Stimulated activated CD4-positive, alpha-beta T cell treated with anti-CD3 and anti-CD28 coated beads, Interleukin-1b, Interleukin-23, amount 100 ng/mL, for 24 hours (primary cell): ENCODE data around the gene E2F6.
"Not testable (repeated sequence)": the region's sequence is repeated elsewhere in the genome, so short reads cannot be mapped to it uniquely, and the experiment has no call there.

Experiments
- DNase-seq, 4 experiments: peaks; one replicate each; pipeline ENCODE4 v3.0.0-alpha.2; 2020; ENCODE audit warnings: low read depth in 4 of 4, low spot score in 1 of 4

The E2F6 gene

DNA sequence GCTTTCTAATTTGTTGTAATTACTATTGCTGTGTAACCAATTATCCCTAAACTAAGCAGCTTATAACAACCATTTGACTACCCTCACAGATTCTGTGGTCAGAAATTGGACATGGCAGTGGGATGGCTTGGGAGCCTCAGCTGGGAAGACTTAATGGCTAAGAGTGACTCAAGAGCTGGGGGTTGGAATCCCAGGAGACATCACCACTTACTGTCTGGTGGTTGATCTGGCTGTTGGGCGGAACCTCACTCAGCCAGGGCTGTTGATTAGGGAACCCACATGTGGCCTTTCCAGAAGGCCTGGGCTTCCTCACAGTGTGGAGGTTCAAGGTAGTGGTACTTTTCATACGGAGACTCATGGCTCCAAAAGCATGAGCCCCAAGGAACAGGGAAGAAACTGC, 49.8 kb downstream of the E2F6 start:
- no peak for DNase-seq

DNA sequence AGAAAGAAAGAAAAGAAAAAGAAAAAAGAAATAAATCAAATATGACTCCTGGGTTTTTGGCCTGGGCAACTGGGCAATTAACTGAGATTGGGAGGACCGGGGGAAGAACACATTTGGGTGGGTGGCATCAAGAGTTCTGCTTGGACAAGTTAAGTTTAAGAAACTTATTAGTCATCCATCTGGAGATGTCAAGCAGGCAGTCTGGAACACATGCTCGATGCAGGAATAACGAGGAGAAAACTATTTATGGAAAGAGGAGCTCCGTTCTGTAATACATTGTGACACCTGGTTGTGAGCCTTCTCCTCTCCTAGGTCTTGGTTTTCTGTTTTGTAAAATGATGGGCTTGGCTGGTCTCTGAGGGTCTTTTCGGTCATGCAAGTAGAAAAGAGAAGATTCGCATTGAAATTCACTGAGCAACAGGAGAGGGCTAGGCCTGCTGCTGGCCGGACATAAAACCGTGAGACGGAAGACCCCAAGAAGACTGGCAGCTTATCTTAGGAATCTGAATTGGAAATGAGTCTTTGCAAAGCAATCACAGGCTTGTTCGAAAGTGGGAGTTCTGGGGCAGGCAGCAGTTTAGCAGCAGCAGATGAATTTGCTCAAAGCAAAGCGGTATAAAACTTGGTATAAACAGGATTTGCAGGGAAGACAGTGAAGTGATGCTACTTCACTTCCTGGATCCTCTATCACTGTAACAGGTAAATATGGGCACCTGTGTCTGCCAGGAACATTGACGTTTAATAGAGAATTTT, 51.4 kb downstream of the E2F6 start:
- no peak for DNase-seq

DNA sequence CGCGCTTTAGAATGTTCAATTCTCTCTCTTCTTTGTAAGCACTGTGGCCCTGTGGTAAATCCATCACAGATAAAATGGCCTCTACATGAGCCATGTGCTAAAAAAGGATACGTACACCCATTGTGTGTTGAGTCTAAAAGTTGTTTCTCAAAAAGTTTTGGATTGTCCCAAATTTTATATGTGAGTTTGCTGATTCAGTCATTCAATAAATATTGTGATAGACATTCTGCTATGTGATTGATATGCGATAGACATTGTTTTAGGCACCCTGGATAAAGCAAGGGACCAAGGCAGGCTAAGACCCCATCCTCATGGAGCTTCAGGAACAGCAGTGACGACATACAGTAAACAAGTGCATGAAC, 53.5 kb downstream of the E2F6 start:
- no peak for DNase-seq

DNA sequence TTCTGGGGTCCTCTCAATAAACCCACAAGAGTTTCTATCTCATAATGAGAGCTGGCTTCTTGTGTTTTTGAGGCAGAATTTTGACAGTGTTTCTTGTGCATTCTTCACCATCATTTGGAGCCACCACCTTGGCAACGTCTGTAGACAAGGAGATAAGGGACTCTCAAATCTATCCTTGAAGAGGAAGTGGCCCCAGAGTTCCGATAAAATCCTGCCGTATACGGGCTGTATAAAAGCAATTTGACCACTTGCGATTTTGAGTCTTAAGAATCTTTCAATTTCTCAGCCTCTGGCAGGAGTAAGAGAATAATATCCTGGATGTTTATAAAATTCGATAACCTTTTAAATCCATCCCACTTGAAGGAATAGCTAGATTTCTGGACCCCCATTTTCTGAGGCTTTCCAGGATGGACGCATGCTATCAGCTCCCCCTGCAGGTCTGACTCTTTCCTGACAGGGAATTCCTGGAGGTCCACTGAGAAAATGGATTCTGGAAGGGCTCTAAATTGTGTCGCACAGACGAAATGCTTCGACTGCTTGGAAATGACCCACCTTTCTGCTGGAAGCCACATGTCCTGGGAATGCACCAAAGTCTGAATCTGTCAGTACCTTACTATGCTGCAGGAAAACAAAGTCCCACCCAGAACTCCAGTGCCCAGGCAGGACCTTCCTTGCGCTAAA, 54.1 kb downstream of the E2F6 start:
- no peak for DNase-seq

DNA sequence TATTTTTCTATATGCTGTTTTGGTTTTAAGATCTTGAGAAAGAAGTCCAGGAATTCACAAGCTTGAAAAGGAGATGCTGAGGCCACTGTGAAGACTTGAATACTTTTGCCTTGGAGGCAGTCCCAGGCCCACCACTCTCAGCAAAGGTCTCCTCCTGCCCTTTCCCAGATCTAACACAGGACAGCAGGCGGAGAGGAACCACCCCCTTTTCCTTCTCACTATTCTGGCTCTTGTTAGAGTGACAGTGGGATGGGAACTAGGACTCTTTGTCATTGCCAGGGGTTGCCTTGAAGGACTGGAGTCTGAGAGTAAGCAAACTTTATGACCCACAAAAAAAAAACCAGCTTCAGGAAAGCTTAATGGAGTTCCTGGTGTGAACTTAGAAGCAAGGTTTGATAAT, 54.7 kb downstream of the E2F6 start:
- no peak for DNase-seq

DNA sequence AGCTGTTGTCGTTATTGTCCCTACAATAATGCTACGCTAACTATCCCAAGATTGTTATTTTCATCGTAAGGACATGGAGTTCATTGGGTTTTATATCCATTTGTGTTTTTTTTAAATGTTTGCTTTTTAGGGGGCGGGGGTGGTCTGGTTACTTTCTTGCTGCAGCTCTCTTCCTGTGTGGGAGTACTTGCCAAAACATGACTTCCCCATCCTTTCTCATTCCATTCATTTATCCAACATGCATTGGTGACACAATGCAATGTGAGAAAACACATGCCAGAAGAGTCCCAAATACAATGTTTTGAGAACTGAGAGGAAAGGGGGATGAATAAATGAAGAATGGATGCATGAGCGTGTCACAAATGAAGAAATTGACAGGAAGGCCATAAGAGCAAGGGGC, 55.9 kb downstream of the E2F6 start:
- no peak for DNase-seq

DNA sequence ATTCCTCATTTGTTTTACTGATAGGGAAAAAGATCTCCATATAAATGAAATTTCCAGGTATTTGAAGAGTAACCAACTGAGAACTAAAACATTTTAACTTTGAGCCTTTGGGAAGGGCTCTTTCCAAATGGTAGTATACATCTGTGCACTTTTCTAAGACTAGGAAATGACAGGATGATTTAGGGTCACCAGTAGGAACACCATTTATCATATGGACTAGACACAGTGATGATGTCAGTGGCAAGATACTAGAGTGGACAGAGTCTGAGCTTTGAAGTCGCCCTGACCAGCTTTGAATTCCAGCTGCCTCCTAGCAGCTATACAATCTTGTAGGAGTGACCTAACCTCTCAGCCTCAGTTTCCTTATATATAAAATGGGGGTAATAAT, 56.4 kb downstream of the E2F6 start:
- no peak for DNase-seq

DNA sequence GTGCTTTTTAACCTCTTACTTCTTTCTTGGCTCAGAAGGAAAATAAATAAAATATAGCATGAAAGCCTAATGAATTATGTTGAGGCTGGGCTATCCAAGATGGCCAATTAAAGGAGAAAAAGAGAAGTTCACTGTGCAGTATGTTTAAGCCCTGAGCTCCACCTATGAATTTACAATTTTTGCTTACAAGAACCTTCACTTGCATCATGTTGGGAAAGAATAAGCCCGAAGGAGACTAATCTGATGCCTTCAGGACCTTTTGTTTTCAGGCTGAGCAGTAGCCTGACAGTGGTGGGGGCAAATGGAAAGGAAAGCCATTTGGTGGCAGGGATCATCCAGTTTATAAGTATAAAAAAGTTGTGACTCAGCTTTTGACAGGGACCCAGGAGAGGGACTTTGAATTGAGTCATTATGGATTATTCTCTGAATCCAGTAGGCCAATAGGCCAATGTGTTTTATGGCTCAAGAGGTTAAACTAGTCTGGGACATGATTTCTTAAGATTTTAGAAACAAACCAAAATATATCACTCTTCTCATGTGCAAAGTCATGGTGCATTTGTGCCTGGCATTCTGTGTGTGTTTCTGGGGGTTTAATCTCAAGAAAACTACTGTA, 56.9 kb downstream of the E2F6 start:
- DNase-seq, result no peak

DNA sequence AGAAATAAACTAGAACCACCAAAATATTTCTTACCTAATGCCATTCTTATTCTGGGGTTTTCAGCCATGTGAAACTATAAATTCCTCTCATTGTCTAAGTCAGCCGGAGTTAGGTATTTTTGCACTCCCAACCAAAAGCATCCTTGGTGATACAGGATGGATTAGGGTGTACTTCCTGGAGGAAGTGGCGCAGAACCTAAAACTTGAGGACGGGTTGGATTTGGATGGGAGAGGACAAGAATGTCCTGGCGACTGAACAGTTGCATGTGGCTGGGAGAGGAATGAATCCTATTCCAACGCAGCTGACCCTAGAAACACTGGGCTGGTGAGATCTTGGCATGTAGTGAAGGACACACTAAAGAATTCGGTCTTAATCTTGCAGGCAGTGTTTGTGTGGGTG, 58.5 kb downstream of the E2F6 start:
- no peak for DNase-seq

DNA sequence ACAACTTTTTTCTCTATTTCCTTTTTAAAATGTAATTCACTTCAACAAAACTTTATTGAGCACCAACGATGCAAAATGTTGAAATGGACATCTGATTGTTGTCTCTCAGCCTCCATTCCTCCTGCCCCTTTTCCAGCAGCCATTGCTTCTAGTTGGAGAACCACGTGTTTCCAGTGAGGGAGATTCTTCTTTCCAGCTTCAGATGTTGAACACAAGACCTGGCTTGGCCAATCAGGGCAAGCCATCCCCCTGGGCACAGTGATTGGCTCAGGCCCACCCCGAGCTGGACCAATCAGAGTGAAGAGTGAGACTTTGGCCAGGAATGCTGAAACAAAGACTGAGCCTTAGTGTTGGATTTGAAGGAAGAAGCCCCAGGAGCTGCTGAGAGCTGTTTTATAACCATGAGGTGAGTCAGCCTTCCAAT, 59.0 kb downstream of the E2F6 start:
- no peak for DNase-seq

DNA sequence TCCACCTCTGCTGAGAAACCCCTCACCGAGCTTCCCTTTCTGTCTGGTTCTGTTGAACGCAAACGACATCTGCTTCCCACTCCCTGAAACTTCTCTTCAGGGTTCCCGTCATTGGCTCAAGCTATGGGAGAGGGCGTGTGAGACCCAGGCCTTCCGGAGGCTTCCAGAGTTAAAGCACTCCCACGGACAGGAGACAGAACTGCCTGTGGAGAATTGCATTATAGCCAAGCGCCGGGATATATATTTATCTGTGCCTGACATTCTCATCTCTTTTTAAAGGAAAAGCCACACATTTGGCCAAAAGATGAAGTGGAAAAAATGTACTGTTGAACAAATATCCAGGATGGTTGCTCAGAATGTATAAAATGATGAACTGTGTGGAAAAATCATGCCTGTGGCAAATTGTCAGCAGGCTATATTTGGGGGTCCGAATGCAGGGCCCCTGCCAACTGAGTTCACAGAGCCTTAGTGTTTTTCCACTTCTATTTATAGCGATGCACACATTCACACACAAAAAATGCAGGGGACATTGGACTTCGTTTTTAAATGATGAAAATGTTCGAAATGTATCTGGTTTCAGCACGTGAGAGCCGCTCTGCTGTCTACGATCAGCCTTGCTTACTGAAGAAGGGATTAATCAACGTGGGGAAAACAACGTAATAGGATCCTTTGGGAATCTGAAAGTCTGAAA, 59.5 kb downstream of the E2F6 start:
- no peak for DNase-seq

DNA sequence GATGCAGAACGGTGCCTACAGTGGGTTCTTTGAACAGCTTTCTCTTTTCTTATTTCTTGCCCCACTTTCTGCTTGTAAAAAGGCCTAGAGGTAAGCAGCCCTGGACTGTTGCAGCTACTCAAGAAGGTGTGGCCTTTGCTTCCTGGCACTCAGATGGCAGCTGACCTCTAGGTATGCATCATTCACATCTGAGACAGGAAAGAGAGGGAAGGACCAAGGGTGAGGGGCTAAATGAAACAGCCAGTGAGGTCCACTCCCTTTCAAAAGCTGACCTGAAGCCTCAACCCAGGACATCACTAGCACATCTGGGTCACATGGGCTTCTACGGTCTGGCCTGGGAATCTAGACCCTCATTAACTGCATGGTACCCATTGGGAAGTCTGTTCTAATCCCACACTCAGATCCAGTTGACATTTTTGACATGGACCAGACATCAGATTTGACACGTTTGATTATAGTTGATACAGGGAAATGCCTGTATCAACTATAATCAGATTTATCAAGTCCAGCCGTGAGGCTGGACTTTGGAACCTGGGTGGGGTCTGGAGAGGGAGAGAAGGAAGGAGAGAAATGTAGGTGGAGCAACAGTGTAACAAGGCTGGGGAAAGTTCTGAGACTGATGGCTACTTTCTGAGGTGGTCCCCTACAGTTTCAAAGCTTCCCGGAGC, 60.2 kb downstream of the E2F6 start:
- DNase-seq, result no peak

DNA sequence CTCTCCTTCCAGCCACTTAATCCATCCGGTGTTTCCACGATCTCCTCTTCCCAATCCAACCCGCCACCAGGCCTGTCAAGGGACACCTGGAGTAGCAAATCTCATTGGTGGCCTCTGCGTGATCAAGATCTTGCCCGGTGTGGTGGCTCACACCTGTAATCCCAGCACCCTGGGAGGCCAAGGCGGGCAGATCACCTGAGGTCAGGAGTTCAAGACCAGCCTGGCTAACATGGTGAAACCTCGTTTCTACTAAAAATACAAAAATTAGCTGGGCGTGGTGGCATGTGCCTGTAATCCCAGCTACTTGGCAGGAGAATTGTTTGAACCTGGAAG, 60.9 kb downstream of the E2F6 start:
- not testable (repeated sequence) for DNase-seq

DNA sequence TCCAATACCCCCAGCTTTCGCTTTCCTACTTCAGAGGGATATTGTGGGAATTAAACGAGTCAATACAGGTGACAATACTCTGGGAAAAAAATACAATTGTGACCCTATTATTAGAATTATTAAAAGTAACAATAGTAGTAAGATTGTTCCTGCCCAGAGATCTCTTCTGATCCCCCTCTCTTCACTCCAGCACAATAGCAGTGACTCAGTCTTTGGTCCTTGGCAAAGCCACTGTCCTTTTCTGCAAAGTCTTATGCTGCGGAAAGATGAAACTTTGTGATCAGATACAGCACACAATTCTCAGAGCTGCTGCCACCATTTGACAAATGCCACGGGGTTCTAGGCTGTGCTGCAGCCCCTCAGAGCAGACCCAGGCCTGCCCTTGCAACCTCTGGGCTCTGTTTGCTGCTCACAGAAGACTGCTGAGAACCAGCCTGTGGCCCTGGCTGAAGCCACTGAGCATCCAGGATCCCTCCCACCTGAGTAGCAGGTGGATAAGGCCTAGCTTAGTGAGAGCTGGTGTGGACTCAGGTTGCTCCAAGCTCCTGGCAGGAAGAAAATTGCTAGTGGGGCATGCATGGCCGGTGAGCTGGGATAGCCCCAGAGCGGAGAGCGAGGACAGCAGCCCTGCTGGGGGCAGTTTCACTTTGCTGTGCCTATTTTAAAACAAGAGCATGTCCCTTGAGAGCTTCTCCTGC, 61.4 kb downstream of the E2F6 start:
- DNase-seq, result no peak

DNA sequence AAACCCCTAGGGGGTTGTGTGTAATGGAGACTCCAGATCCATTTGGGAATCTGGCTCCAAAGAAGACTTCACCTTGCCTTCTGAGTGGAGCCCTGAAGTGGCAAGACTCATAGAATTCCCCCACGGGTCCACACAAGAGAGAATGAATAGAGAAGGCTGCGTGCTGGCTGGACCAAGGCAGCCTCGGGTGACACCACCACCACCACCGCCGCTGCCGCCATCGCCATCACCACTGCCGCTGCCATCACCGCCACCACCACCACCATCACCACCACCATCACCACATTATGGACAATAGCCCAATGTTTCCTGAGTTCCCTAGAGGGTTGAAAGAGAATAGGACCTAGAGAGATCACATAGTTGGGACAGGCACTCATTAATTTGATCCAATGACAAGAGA, 63.5 kb downstream of the E2F6 start:
- no peak for DNase-seq

DNA sequence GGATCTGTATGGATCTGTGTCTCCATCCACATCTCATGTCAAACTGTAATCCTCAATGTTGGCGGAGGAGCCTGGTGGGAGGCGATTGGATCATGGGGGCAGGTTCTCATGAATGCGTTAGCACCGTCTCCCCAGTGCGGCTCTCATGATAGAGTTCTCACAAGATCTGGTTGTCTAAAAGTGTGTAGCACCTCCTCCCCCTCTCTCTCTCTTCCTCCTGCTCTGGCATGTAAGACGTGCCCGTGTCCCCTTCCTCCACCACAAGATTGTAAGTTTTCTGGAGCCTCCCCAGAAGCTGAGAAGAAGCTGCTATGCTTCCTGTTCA, 66.6 kb downstream of the E2F6 start:
- DNase-seq, result no peak

DNA sequence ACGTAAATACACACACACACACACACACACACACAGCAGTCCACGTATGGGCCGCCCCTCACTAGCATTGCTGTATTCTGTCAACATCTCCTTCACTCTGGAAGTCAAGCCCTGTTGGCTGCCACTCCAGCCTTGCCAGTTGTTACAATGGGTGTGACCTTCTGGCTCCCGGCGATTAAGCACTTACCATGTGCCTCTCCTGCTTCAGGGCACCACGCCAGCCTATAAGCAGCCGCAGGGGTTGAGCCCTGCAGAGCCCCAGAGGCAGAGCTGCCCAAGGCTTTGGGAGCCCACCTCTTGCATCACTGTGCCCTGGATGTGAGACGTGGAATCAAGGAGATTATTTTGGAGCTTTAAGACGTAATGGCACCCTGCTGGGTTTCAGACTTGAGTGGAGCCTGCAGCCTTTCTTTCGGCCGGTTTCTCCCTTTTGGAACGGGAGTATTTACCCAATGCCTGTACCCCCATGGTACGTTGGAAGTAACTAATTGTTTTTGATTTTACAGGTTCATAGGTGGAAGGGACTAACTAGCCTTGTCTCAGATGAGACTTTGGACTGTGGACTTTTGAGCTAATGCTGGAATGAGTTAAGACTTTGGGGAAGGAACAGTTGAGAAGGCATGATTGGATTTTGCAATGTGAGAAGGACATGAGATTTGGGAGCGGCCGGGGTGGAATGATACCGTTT, 67.1 kb downstream of the E2F6 start:
- DNase-seq, result no peak

DNA sequence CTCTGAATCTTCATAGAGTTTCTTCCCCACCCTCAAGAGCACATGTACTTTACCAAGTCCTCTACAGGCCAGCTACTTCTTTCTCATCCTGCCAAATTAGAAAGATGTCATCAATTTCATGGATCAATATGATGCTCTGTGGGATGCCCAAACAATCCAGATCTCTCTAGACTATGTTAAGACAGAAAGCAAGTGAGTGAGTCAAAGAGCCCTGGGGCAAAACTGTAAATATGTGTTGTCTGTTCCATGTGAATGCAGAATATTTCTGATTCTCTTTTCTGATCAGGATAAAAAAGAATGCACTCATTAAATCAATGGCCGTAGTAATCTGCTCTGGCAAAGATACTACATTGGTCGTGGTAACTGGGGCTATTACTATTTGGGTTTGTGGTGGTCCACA, 68.4 kb downstream of the E2F6 start:
- DNase-seq, result no peak

DNA sequence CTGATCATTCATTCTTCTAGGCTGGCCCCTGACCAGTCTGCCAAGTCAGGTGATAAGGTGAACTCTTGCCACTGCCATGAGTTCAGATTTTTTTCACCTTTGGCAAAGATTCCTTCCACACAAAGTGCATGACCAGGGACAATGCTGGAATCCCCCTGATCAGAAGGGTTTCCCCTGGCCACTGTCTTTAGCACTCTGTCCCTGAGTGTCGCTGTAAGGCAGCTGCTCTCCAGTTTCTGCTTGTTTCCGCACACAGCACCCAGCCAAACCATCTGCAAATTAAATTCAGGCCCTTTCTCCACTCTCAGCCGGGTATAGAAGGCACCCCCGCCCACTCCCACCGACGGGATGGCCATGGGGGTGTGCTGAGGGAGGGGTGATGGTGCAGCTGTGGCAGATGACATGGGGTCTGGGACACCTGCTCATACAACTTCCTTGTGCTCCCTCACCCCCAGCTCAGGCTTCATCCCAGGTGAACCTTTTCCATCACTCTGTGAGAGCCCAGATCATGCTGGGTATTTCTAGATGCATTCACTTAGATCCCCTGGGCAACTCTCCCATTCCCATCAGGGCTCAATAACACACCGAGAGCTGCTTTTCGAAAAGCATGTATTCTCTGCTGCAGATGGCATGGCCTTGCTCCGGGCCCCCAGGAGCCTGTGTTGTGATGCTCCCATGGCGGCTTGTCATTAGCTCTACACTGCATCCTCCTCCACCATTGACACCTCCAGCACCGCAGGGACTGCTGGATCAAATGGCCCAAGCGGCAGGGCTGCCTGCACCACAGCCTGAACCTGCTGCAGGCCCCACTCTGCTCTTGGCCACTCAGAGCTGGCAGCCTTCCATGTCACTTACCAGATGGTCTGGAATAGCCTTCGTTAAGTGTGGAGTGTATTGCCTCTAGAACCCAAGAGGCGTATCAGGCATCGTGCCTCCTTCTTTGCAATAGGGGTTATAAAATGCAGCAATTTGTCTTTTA, 69.2 kb downstream of the E2F6 start:
- DNase-seq, result no peak
